ENCODE data around the gene OPCML.

OPCML gene

DNA sequence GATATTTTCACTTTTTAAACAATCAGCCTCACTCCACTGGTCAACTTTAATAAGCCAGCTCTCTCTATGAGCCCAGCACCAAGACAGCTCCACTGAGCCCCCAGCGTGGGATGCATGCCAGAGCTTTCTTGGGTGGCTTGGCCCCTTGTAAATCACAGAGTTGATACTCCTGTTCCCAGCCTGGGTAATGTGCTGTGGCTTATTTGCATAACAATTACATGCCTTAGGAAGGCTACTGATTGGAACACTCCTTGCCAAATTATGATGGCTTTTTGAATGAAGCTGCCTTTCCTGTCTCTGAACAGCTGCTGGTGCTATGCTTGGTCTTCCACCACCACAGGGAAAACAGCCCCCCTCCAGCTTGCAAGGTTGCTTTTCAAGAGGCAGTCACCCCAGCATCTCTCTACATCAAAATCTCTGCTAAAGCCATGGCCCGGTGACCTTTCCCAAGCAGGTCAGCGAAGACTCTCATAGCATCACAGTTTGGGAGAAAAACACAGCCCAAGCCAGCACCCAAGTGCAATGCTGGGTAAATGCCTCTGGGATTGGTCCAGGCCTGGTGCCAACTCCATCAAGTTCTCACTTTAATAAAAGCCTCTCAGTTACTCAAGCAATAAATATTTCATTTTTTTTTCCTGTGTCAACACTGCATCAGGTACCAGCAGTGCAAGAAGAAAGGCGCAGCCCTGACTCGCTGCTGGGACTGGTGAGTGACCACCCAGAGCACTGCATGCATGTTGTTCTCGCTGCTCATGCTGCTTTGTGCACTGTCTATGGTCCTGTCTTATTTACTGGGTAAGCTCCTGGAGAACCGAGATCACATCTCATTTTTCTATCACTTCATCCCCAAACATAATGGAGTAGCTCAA, 549.3 kb downstream of the OPCML start:
- Histone ChIP-seq H3K27ac (no peak overlapping the region), H3K4me1 (ENCODE audit: control insufficient read depth in 1 of 2, insufficient read depth in 1 of 2, low read depth in 1 of 2, low read length in 1 of 2) (no peaks in the 10 kb centered on the region), H3K9me3 (no peaks in the 10 kb centered on the region), H3K36me3 (no peaks in the 10 kb centered on the region), H3K27me3 (no peaks in the 10 kb centered on the region), H3K4me3 (ENCODE audit: low read depth in 1 of 2, low read length in 1 of 2) (no peak overlapping the region)
- TF ChIP-seq, protein P1, sequence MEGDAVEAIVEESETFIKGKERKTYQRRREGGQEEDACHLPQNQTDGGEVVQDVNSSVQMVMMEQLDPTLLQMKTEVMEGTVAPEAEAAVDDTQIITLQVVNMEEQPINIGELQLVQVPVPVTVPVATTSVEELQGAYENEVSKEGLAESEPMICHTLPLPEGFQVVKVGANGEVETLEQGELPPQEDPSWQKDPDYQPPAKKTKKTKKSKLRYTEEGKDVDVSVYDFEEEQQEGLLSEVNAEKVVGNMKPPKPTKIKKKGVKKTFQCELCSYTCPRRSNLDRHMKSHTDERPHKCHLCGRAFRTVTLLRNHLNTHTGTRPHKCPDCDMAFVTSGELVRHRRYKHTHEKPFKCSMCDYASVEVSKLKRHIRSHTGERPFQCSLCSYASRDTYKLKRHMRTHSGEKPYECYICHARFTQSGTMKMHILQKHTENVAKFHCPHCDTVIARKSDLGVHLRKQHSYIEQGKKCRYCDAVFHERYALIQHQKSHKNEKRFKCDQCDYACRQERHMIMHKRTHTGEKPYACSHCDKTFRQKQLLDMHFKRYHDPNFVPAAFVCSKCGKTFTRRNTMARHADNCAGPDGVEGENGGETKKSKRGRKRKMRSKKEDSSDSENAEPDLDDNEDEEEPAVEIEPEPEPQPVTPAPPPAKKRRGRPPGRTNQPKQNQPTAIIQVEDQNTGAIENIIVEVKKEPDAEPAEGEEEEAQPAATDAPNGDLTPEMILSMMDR (IDR thresholded peaks at IDR 0.05) = no peak

DNA sequence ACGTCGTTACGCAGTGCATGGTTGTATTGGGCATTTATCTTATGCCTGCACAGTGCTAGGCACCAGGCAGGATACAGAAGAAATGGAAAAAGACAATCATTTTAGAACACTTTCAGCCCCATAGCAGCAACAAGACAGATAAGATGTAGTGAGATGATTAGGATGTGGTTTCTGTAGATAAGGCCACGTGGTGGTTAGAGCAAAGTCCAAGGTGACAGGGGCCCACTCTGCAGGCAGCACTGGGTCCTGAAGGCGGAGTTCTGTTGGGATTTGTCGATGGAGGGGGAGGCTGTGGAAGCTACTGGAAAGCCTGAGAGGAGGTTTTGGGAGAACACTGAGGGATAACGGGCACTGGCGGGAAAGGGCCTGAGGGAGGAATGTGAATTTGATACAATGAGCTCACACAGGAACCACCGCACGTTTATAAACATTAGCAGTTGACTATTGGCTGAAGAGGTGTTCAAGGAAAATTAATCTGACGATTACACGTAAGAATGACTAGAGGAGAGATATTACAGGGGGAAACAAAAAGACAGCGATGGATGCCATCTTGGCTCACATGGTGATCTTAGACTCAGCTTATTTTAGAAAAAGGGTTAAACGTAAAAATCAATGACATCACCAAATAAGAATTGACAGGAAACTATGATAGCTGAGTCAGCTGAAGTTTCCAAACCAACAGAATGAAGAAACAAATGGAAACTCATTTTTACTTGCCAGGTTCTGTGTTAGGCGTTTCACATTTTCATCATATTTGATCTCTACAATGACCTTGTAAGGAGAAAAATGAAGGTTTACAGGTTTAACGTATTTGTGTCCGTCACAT, 551.0 kb downstream of the OPCML start:
- H3K4me3 ChIP-seq (ENCODE audit: low read depth in 1 of 2, low read length in 1 of 2) = no peak overlapping the region
- TF ChIP-seq, protein P1 (IDR thresholded peaks at IDR 0.05) = no peak
- no peaks in the 10 kb centered on the region for H3K27me3 ChIP-seq
- H3K4me1 ChIP-seq (ENCODE audit: control insufficient read depth in 1 of 2, insufficient read depth in 1 of 2, low read depth in 1 of 2, low read length in 1 of 2) = no peaks in the 10 kb centered on the region
- no peak overlapping the region for H3K27ac ChIP-seq
- H3K36me3 ChIP-seq = no peaks in the 10 kb centered on the region
- no peaks in the 10 kb centered on the region for H3K9me3 ChIP-seq

DNA sequence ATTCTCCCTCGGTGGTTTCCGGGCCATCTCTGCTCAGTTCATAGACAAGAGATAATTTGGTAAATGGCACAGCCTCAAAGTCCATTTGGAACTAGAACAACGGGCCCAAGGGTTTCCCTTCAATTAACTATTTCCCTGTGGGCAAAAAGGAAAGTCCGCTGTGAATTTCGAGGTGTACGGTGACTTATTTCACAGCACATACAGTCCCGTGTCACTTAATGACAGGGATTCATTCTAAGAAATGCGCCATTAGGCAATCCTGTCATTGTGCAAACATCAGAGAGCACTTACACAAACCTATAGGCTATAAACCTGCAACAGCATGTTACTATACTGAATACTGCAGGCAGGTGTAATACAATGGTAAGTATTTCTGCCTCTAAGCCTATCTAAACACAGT, 551.6 kb downstream of the OPCML start:
- no peaks in the 10 kb centered on the region for H3K27me3 ChIP-seq
- no peak overlapping the region for H3K27ac ChIP-seq
- TF ChIP-seq, protein P1 (IDR thresholded peaks at IDR 0.05) = no peak
- H3K36me3 ChIP-seq = no peaks in the 10 kb centered on the region
- H3K4me1 ChIP-seq (ENCODE audit: control insufficient read depth in 1 of 2, insufficient read depth in 1 of 2, low read depth in 1 of 2, low read length in 1 of 2) = no peaks in the 10 kb centered on the region
- H3K4me3 ChIP-seq (ENCODE audit: low read depth in 1 of 2, low read length in 1 of 2) = no peak overlapping the region
- H3K9me3 ChIP-seq = no peaks in the 10 kb centered on the region

DNA sequence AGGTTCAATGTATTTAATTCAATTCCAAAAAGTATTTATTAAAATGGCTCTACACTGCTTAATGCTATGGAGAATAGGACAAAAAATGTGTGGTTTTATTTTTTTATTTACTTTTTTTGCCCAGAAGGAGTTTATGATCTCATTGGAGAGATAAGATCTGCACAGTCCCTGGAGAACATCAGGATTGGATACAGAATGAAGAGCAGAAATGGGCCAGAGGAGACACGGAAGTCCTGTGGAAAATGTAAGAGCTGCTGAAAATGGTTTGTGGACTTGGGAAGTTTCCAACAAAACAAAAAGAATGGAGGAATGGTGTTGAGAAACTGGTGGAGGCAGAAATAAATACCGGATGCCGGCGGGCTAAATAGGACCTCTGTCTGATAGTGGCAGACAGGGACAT, 554.6 kb downstream of the OPCML start:
- TF ChIP-seq, protein P1 (IDR thresholded peaks at IDR 0.05) = no peak
- H3K4me3 ChIP-seq (ENCODE audit: low read depth in 1 of 2, low read length in 1 of 2) = no peak overlapping the region
- no peak overlapping the region for H3K27ac ChIP-seq
- H3K27me3 ChIP-seq = no peaks in the 10 kb centered on the region
- H3K4me1 ChIP-seq (ENCODE audit: control insufficient read depth in 1 of 2, insufficient read depth in 1 of 2, low read depth in 1 of 2, low read length in 1 of 2) = no peaks in the 10 kb centered on the region
- no peaks in the 10 kb centered on the region for H3K36me3 ChIP-seq
- H3K9me3 ChIP-seq = no peaks in the 10 kb centered on the region

DNA sequence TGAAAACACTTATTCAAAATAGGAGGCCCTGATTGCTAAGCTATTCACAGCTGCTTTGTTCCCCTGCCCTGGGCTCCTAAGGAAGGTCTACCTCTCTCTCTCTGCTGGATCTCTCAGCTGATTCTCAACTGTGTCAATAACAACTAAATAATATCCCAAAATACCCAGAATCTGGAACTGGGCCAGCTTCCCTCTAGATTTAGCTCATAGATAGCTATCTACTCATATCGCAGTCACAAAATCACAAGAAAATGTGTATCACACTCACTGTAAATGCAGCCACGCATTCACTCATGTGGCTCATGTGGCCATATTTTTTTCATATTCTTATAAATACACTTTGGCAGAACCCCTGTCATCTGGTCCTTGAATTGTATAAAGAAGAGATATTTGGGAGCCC, 555.1 kb downstream of the OPCML start:
- Histone ChIP-seq H3K4me1 (ENCODE audit: control insufficient read depth in 1 of 2, insufficient read depth in 1 of 2, low read depth in 1 of 2, low read length in 1 of 2) (no peaks in the 10 kb centered on the region), H3K27ac (no peak overlapping the region), H3K4me3 (ENCODE audit: low read depth in 1 of 2, low read length in 1 of 2) (no peak overlapping the region), H3K9me3 (no peaks in the 10 kb centered on the region), H3K27me3 (no peaks in the 10 kb centered on the region), H3K36me3 (no peaks in the 10 kb centered on the region)
- TF ChIP-seq, protein P1 (IDR thresholded peaks at IDR 0.05) = no peak
